H7 (cell line): Measurements from ENCODE around the gene MEIS2. TPM values are rescaled to one million over a fixed set of nuclear protein-coding genes. Genes with fewer than 3 reads are reported as not detected.

Source experiments
- DNase-seq: peaks from one replicate; pipeline ENCODE4 v3.0.0; 2012
- H3K27me3 ChIP-seq: 2 replicates; pipeline ENCODE4 v1.6.0; 2011; ENCODE audit warnings: mild to moderate bottlenecking, low read length; ENCODE audit not compliant: control insufficient read depth, insufficient read depth
- H3K36me3 ChIP-seq: replicated peaks from 2 replicates; pipeline ENCODE4 v1.5.1; 2011; ENCODE audit warnings: low read length; ENCODE audit not compliant: control insufficient read depth, insufficient read depth
- H3K4me3 ChIP-seq: 2 replicates; pipeline ENCODE4 v1.5.1; 2011; ENCODE audit warnings: low read depth, mild to moderate bottlenecking, control low read depth, low read length, moderate library complexity; ENCODE audit not compliant: insufficient read depth
- total RNA-seq: library from RNA; depleted of rRNA; stranded (reverse); fragments of >200 nt; shearing (Covaris generic); gene quantifications from 2 replicates; pipeline ENCODE4 v1.2.3, GENCODE V29; 2014

The MEIS2 gene
- total RNA-seq, 1 experiment from 2014 or later, result 1.8 TPM

GRCh38 chr15:36958606-36959005, 141.7 kb downstream of the MEIS2 start:
- H3K4me3 ChIP-seq, result no peak overlapping the region
- DNase-seq, result no peak

GRCh38 chr15:36954486-36954885, 145.9 kb downstream of the MEIS2 start:
- no peaks in the 10 kb centered on the region; the same call in 1 of the 2 replicates for H3K27me3 ChIP-seq
- DNase-seq, result no peak
- H3K4me3 ChIP-seq, result no peak overlapping the region
- no peaks in the 10 kb centered on the region for H3K36me3 ChIP-seq

More at GRCh38 chr15:36958606-36959005, 141.7 kb downstream of the MEIS2 start:
- Histone ChIP-seq H3K27me3 (no peaks in the 10 kb centered on the region), H3K36me3 (no peaks in the 10 kb centered on the region)

- H3K27me3 ChIP-seq, result no peaks in the 10 kb centered on the region; the same call in 1 of the 2 replicates
- DNase-seq, result no peak
- H3K4me3 ChIP-seq, result no peak overlapping the region
- no peaks in the 10 kb centered on the region for H3K36me3 ChIP-seq
These were observed 147.0 kb downstream of the MEIS2 start for GRCh38 chr15:36953346-36953745.

- no peak for DNase-seq
- Histone ChIP-seq H3K4me3 (no peak overlapping the region), H3K27me3 (no peaks in the 10 kb centered on the region; the same call in 1 of the 2 replicates), H3K36me3 (no peaks in the 10 kb centered on the region)
These were observed 148.6 kb downstream of the MEIS2 start for GRCh38 chr15:36951731-36952247.

GRCh38 chr15:36950371-36950770, 150.0 kb downstream of the MEIS2 start:
- Histone ChIP-seq H3K36me3 (no peaks in the 10 kb centered on the region), H3K27me3 (no peaks in the 10 kb centered on the region; the same call in 1 of the 2 replicates), H3K4me3 (no peak overlapping the region)
- DNase-seq, result no peak

GRCh38 chr15:36948982-36949381, 151.4 kb downstream of the MEIS2 start:
- no peak for DNase-seq
- Histone ChIP-seq H3K4me3 (no peak overlapping the region), H3K27me3 (no peaks in the 10 kb centered on the region; the same call in 1 of the 2 replicates), H3K36me3 (no peaks in the 10 kb centered on the region)

- H3K27me3 ChIP-seq, result no peaks in the 10 kb centered on the region; the same call in 1 of the 2 replicates
- no peak for DNase-seq
- H3K4me3 ChIP-seq, result no peak overlapping the region
- H3K36me3 ChIP-seq, result no peaks in the 10 kb centered on the region
These were observed 153.2 kb downstream of the MEIS2 start for GRCh38 chr15:36947035-36947719.

- H3K36me3 ChIP-seq, result no peaks in the 10 kb centered on the region
- no peaks in the 10 kb centered on the region for H3K27me3 ChIP-seq
- no peak for DNase-seq
- H3K4me3 ChIP-seq, result no peak overlapping the region
These were observed 155.9 kb downstream of the MEIS2 start for GRCh38 chr15:36944442-36944841.

GRCh38 chr15:36943508-36944361, 156.6 kb downstream of the MEIS2 start:
- Histone ChIP-seq H3K36me3 (no peaks in the 10 kb centered on the region), H3K4me3 (no peak overlapping the region), H3K27me3 (no peaks in the 10 kb centered on the region)
- DNase-seq, result no peak

- H3K36me3 ChIP-seq, result no peaks in the 10 kb centered on the region
- DNase-seq, result no peak
- H3K4me3 ChIP-seq, result no peak overlapping the region
- no peaks in the 10 kb centered on the region for H3K27me3 ChIP-seq
These were observed 158.0 kb downstream of the MEIS2 start for GRCh38 chr15:36942248-36942827.

GRCh38 chr15:36941798-36942197, 158.6 kb downstream of the MEIS2 start:
- DNase-seq, result no peak
- Histone ChIP-seq H3K36me3 (no peaks in the 10 kb centered on the region), H3K4me3 (no peak overlapping the region), H3K27me3 (no peaks in the 10 kb centered on the region)

- H3K27me3 ChIP-seq, result no peaks in the 10 kb centered on the region
- DNase-seq, result no peak
- no peak overlapping the region for H3K4me3 ChIP-seq
- H3K36me3 ChIP-seq, result no peaks in the 10 kb centered on the region
These were observed 159.6 kb downstream of the MEIS2 start for GRCh38 chr15:36940636-36941260.

- Histone ChIP-seq H3K27me3 (no peaks in the 10 kb centered on the region), H3K36me3 (no peaks in the 10 kb centered on the region), H3K4me3 (no peak overlapping the region)
- DNase-seq, result no peak
These were observed 160.1 kb downstream of the MEIS2 start for GRCh38 chr15:36940219-36940618.

GRCh38 chr15:36938764-36939163, 161.6 kb downstream of the MEIS2 start:
- no peak for DNase-seq
- H3K4me3 ChIP-seq, result no peak overlapping the region
- H3K27me3 ChIP-seq, result no peaks in the 10 kb centered on the region
- H3K36me3 ChIP-seq, result no peaks in the 10 kb centered on the region
